ENCODE results near the gene SAMD8. TPM values are rescaled to one million over a fixed set of nuclear protein-coding genes. Genes with fewer than 3 reads are reported as not detected.

SAMD8 gene
- total RNA-seq, 1 experiment from 2014 or later: 23.6 TPM

DNA sequence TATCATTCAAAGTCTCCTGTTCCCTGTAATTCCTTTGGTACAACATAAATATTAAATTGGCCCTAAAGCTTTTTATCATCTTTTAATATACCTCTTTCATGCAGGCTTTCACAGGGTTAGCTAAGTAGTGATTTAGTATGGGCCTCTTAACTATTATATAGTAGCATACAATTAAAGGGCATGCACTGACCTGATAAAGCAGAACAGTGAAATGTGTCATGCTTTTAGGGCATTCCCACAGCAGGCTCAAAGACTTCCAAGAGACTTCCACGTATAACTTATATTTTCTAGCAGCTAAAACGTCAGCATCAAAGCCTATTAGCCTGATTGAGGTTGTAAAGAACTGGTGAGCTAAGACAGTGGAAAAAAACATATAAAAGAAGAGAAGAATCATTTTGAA lies 35.3 kb downstream of the SAMD8 start:
- ATAC-seq: no peak
- intact Hi-C loops (cut with micrococcal nuclease): no loop called here
- H3K27ac ChIP-seq (ENCODE audit: low read depth, low read length): no peak overlapping the region
- peaks cover 46% of the 10 kb centered on the region for H3K79me2 ChIP-seq (ENCODE audit: insufficient read depth, low read length)
- ChIA-PET RAD21 (ENCODE audit: low non-redundant PET in 1 of 2, low total read pairs in 2 of 2, uncharacterized antibody in 2 of 2, unreplicated experiment in 2 of 2) (no interaction called here), POLR2A (no interaction called here), CTCF (no interaction called here)
- no peaks in the 10 kb centered on the region for H3K9me3 ChIP-seq (ENCODE audit: control insufficient read depth in 1 of 2, insufficient read depth in 1 of 2, low read depth in 1 of 2, low read length in 2 of 2)
- H3K36me3 ChIP-seq (ENCODE audit: control insufficient read depth in 1 of 2, insufficient read depth in 2 of 2, low read length in 2 of 2): peaks cover 0 to 5% of the 10 kb centered on the region in 2 experiments; a peak in 3 of 4 replicates
- no peak overlapping the region for H3K4me2 ChIP-seq (ENCODE audit: low read length)
- BruUV-seq (replicated peaks): no TSS peak
- peaks cover 4 to 11% of the 10 kb centered on the region in 2 experiments; a peak in 2 of 4 replicates for H3K4me1 ChIP-seq (ENCODE audit: control insufficient read depth in 1 of 2, insufficient read depth in 2 of 2, low read length in 2 of 2)
- H3K9ac ChIP-seq (ENCODE audit: low read length): no peak overlapping the region
- H2AFZ ChIP-seq (ENCODE audit: low read depth, low read length, poor library complexity, severe bottlenecking): no peak overlapping the region
- DNase-seq (ENCODE audit: low read depth, low spot score): no peak
- no peaks in the 10 kb centered on the region for H3K27me3 ChIP-seq (ENCODE audit: insufficient read depth, low read length)
- H3K4me3 ChIP-seq (replicated peaks in 1 of 2; ENCODE audit: low read depth in 1 of 2, low read length in 2 of 2): no peak overlapping the region
- no peaks in the 10 kb centered on the region for H4K20me1 ChIP-seq (ENCODE audit: insufficient read depth)
- no peaks in the 10 kb centered on the region for H3K9me2 ChIP-seq (ENCODE audit: insufficient read depth)
- no peak for TF ChIP-seq TCF7L2 (IDR thresholded peaks at IDR 0.05; ENCODE audit: borderline replicate concordance, extremely low read depth, insufficient read depth, insufficient read length)
- TF ChIP-seq RAD21 (IDR thresholded peaks at IDR 0.05; ENCODE audit: low read depth): no peak
- TF ChIP-seq JUND (IDR thresholded peaks at IDR 0.05): no peak
- TF ChIP-seq CBX3 (IDR thresholded peaks at IDR 0.05; ENCODE audit: low read depth): no peak
- TF ChIP-seq, protein P1, sequence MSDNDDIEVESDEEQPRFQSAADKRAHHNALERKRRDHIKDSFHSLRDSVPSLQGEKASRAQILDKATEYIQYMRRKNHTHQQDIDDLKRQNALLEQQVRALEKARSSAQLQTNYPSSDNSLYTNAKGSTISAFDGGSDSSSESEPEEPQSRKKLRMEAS (IDR thresholded peaks at IDR 0.05): no peak
- no peak for TF ChIP-seq SIN3A (IDR thresholded peaks at IDR 0.05; ENCODE audit: low read depth)
- TF ChIP-seq EZH2 (IDR thresholded peaks at IDR 0.05): no peak
- no peak for TF ChIP-seq FOSL1 (IDR thresholded peaks at IDR 0.05; ENCODE audit: low read depth)
- no peak for TF ChIP-seq ZFX (IDR thresholded peaks at IDR 0.05)
- TF ChIP-seq, protein P2, sequence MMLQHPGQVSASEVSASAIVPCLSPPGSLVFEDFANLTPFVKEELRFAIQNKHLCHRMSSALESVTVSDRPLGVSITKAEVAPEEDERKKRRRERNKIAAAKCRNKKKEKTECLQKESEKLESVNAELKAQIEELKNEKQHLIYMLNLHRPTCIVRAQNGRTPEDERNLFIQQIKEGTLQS (IDR thresholded peaks at IDR 0.05): no peak
- TF ChIP-seq ELF1 (IDR thresholded peaks at IDR 0.05; ENCODE audit: borderline replicate concordance, low read depth): no peak
- TF ChIP-seq, protein P3, sequence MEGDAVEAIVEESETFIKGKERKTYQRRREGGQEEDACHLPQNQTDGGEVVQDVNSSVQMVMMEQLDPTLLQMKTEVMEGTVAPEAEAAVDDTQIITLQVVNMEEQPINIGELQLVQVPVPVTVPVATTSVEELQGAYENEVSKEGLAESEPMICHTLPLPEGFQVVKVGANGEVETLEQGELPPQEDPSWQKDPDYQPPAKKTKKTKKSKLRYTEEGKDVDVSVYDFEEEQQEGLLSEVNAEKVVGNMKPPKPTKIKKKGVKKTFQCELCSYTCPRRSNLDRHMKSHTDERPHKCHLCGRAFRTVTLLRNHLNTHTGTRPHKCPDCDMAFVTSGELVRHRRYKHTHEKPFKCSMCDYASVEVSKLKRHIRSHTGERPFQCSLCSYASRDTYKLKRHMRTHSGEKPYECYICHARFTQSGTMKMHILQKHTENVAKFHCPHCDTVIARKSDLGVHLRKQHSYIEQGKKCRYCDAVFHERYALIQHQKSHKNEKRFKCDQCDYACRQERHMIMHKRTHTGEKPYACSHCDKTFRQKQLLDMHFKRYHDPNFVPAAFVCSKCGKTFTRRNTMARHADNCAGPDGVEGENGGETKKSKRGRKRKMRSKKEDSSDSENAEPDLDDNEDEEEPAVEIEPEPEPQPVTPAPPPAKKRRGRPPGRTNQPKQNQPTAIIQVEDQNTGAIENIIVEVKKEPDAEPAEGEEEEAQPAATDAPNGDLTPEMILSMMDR (IDR thresholded peaks at IDR 0.05 in 2 of 3, conservative IDR thresholded peaks at IDR 0.05 in 1 of 3; ENCODE audit: borderline replicate concordance in 1 of 3, insufficient read depth in 1 of 3, low read depth in 2 of 3, low read length in 2 of 3): no peak
- no peak for TF ChIP-seq SP1 (IDR thresholded peaks at IDR 0.05; ENCODE audit: low read depth)
- TF ChIP-seq EZH2phosphoT487 (IDR thresholded peaks at IDR 0.05; ENCODE audit: borderline replicate concordance): no peak
- TF ChIP-seq YY1 (IDR thresholded peaks at IDR 0.05; ENCODE audit: extremely low read depth, insufficient replicate concordance, low read depth, low read length): no peak
- TF ChIP-seq ZNF274 (IDR thresholded peaks at IDR 0.05; ENCODE audit: low read depth, low read length): no peak
- TF ChIP-seq, protein P4, sequence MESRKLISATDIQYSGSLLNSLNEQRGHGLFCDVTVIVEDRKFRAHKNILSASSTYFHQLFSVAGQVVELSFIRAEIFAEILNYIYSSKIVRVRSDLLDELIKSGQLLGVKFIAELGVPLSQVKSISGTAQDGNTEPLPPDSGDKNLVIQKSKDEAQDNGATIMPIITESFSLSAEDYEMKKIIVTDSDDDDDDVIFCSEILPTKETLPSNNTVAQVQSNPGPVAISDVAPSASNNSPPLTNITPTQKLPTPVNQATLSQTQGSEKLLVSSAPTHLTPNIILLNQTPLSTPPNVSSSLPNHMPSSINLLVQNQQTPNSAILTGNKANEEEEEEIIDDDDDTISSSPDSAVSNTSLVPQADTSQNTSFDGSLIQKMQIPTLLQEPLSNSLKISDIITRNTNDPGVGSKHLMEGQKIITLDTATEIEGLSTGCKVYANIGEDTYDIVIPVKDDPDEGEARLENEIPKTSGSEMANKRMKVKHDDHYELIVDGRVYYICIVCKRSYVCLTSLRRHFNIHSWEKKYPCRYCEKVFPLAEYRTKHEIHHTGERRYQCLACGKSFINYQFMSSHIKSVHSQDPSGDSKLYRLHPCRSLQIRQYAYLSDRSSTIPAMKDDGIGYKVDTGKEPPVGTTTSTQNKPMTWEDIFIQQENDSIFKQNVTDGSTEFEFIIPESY (IDR thresholded peaks at IDR 0.05; ENCODE audit: extremely low read depth, insufficient replicate concordance, low read length): no peak
- no peak for TF ChIP-seq POLR2A (IDR thresholded peaks at IDR 0.05; ENCODE audit: borderline replicate concordance, extremely low read depth, insufficient read depth, insufficient read length)

Data from HCT116 (cell line).